K562 (cell line): Measurements from ENCODE around the gene MTA1. TPM values are rescaled to one million over a fixed set of nuclear protein-coding genes. Genes with fewer than 3 reads are reported as not detected.

Experiments
- ATAC-seq: fragments of 200-7000 bp; cut with Tn5 transposase; 3 replicates; pipeline ENCODE4 v1.9.1; 2020; ENCODE audit warnings: moderate library complexity
- BruUV-seq: library from RNA; stranded (reverse); fragments of 400-500 nt; replicated peaks from 2 replicates; lab custom pipeline; 2021; lab: Mats Ljungman, UMichigan
- CTCF ChIA-PET: fragments of 300-600 bp; formaldehyde crosslinking; extraction: SDS; loops from one replicate; lab custom pipeline; 2021; ENCODE audit warnings: low intra/inter-chr PET ratio; lab: Yijun Ruan, JAX
- POLR2A ChIA-PET: fragments of 300-600, 350-650 bp; sonication (Branson Sonifier 250); formaldehyde crosslinking; extraction: SDS; loops from one replicate; lab custom pipeline; 2021; ENCODE audit warnings: antibody characterized with exemption, inconsistent platforms; lab: Yijun Ruan, JAX
- DNase-seq, 4 experiments: peaks; one replicate each; pipeline versions ENCODE4 v3.0.0 to v3.0.0-alpha.2; 2011 to 2018; ENCODE audit warnings: low spot score in 3 of 4, mixed read lengths in 3 of 4; ENCODE audit errors: extremely low read depth in 1 of 4
- FAIRE-seq: peaks from 2 replicates; lab custom pipeline; 2011; peaks lifted over from hg19 to GRCh38; lab: Jason Lieb, UNC
- H2AFZ ChIP-seq: 2 replicates; pipeline ENCODE4 v1.6.0; 2011; ENCODE audit warnings: low read depth, low read length, control low read depth, inconsistent platforms
- H3K27ac ChIP-seq: fragments of 200-600 bp; 3 replicates; pipeline ENCODE4 v1.8.0; 2011; ENCODE audit warnings: low read depth, mild to moderate bottlenecking, control low read depth, inconsistent platforms, low read length, moderate library complexity, mixed read lengths; ENCODE audit errors: extremely low read depth
- H3K27me3 ChIP-seq, 2 experiments: fragments of 300-600 bp in 1 of 2; 2 replicates in 1 of 2; 3 replicates in 1 of 2; pipeline versions ENCODE4 v1.6.0 to v1.8.0; 2011; ENCODE audit warnings: inconsistent platforms in 2 of 2, low read length in 2 of 2, mild to moderate bottlenecking in 1 of 2, mixed read lengths in 1 of 2, moderate library complexity in 1 of 2; ENCODE audit not compliant: control insufficient read depth in 2 of 2, insufficient read depth in 2 of 2
- H3K36me3 ChIP-seq: fragments of 300-600 bp; 3 replicates; pipeline ENCODE4 v1.8.0; 2011; ENCODE audit warnings: mild to moderate bottlenecking, low read length, inconsistent platforms; ENCODE audit not compliant: control insufficient read depth, insufficient read depth
- H3K4me1 ChIP-seq, 2 experiments: fragments of 200-600 bp in 1 of 2; replicated peaks in 1 of 2; 2 replicates in 1 of 2; 3 replicates in 1 of 2; pipeline versions ENCODE4 v1.5.1 to v1.8.0; 2011; ENCODE audit warnings: inconsistent platforms in 2 of 2, low read length in 2 of 2, mild to moderate bottlenecking in 1 of 2, mixed read lengths in 1 of 2, moderate library complexity in 1 of 2; ENCODE audit not compliant: control insufficient read depth in 2 of 2, insufficient read depth in 2 of 2
- H3K4me2 ChIP-seq: 2 replicates; pipeline ENCODE4 v1.6.1; 2011; ENCODE audit warnings: low read length, control low read depth, inconsistent platforms, mixed read lengths; ENCODE audit not compliant: insufficient read depth
- H3K4me3 ChIP-seq: fragments of 200-600 bp; sonication (generic), shearing (Covaris generic); 2 replicates; pipeline ENCODE4 v1.5.1; 2016; ENCODE audit warnings: control low read depth, inconsistent platforms
- H3K79me2 ChIP-seq: fragments of 200-600 bp; 3 replicates; pipeline ENCODE4 v1.8.0; 2011; ENCODE audit warnings: low read length, inconsistent platforms; ENCODE audit not compliant: control insufficient read depth, insufficient read depth
- H3K9ac ChIP-seq, 2 experiments: 2 replicates each; pipeline versions ENCODE4 v1.6.0 to v1.6.1; 2011; ENCODE audit warnings: low read depth in 2 of 2, low read length in 2 of 2, control low read depth in 1 of 2, inconsistent platforms in 1 of 2, mild to moderate bottlenecking in 1 of 2, mixed read lengths in 1 of 2; ENCODE audit not compliant: insufficient read depth in 1 of 2
- H3K9me1 ChIP-seq: one replicate; pipeline ENCODE4 v1.6.0; 2011; ENCODE audit warnings: inconsistent platforms, mild to moderate bottlenecking, low read length, moderate library complexity; ENCODE audit not compliant: control insufficient read depth, insufficient read depth
- H3K9me3 ChIP-seq: replicated peaks from 2 replicates; pipeline ENCODE4 v1.5.1; 2011; ENCODE audit warnings: low read depth, low read length, inconsistent platforms; ENCODE audit not compliant: control insufficient read depth, insufficient read depth
- H4K20me1 ChIP-seq: replicated peaks from 2 replicates; pipeline ENCODE4 v1.6.1; 2011; ENCODE audit warnings: low read length, inconsistent platforms, mixed read lengths; ENCODE audit not compliant: control insufficient read depth, insufficient read depth
- PHF20 ChIP-seq: fragments of 450-650 bp; IDR thresholded peaks from 2 replicates; pipeline ENCODE4 v1.6.1; 2018; ENCODE audit not compliant: partially characterized antibody
- POLR2G ChIP-seq: fragments of 200-400 bp; formaldehyde crosslinking; IDR thresholded peaks from 2 replicates; pipeline ENCODE4 v1.6.1; 2017; ENCODE audit warnings: low read depth, mild to moderate bottlenecking, antibody characterized with exemption, low read length, moderate library complexity
- WGBS: fragments of 100-300 bp; shearing (Covaris generic); methylation state at CpG from one replicate; pipeline ENCODE4 v1.1.6; 2016; ENCODE audit warnings: low coverage, mixed read lengths; ENCODE audit not compliant: insufficient coverage; ENCODE audit errors: missing lambda C conversion rate; 5-methylcytosine and 5-hydroxymethylcytosine counted together
- in situ Hi-C: fragments of 300-500 bp; cut with MboI; formaldehyde crosslinking; loops from 4 replicates; pipeline ENCODE4 v1.15.0; 2018; ENCODE audit warnings: inconsistent platforms, mixed read lengths
- intact Hi-C: fragments of 100-400 bp; cut with micrococcal nuclease; formaldehyde crosslinking; loops from 2 replicates; pipeline ENCODE4 v1.14.2; 2022
- polyA plus RNA-seq, 8 experiments: library from polyadenylated mRNA; depleted of rRNA in 4 of 8; stranded (reverse) in 5 of 8; unstranded in 3 of 8; fragments of >200 nt; fragmentation: Nextera tagmentation in 2 of 8; fragmentation: Illumina TruSeq in 1 of 8; extraction: Ambion mirVana in 2 of 8; extraction: Trizol in 1 of 8; gene quantifications; 2 replicates each; pipeline versions ENCODE4 v1.2.1 to v1.2.3, GENCODE V29; 2011 to 2014; ENCODE audit warnings: inconsistent platforms in 1 of 8, missing spikeins in 1 of 8
- total RNA-seq, 7 experiments: library from RNA; depleted of rRNA in 6 of 7; stranded (reverse); fragments of >200 nt in 6 of 7; fragmentation: Illumina TruSeq in 2 of 7; extraction: Trizol in 2 of 7; gene quantifications; 2 replicates each; pipeline versions ENCODE4 v1.2.1 to v1.2.3, GENCODE V29; 2011 to 2021; ENCODE audit warnings: low replicate concordance in 1 of 7

The MTA1 gene
- total and polyA plus RNA-seq, 9 of the 15 experiments (the other 6 are each of a cell fraction or from before 2014, with no cell fraction given): 0.13 to 118 (median 32.3) TPM

- H3K9me3 ChIP-seq: no peaks in the 10 kb centered on the region
- in situ Hi-C loops (no loop called here), intact Hi-C loops (no loop called here)
- H3K4me2 ChIP-seq: no peak overlapping the region
- no peaks in the 10 kb centered on the region for H3K27me3 ChIP-seq
- no TSS peak for BruUV-seq
- H3K36me3 ChIP-seq: peaks cover 64% of the 10 kb centered on the region; the same call in 1 of the 3 replicates
- H3K4me3 ChIP-seq: no peak overlapping the region
- POLR2A ChIA-PET: interaction anchor here (0.6 to 1.7 kb wide), 3 partner anchors 16 to 30 kb away, joined by 3 to 5 read pairs (median 3); no protein-coding TSS in a partner anchor
- no peak overlapping the region; a peak in 1 of 4 replicates for H3K9ac ChIP-seq
- H3K27ac ChIP-seq: no peak overlapping the region
- H3K79me2 ChIP-seq: no peaks in the 10 kb centered on the region
- H3K4me1 ChIP-seq: peaks cover 0 to 9% of the 10 kb centered on the region in 2 experiments; a peak in 2 of 5 replicates
- no peak for TF ChIP-seq PHF20
- peak; percentile 41; the same call in 1 of the 2 replicates for TF ChIP-seq POLR2G
- H2AFZ ChIP-seq: no peak overlapping the region
- H3K9me1 ChIP-seq: no peaks in the 10 kb centered on the region
- ATAC-seq: no peak
- H4K20me1 ChIP-seq: no peaks in the 10 kb centered on the region
- DNase-seq: no peak
- FAIRE-seq: no peak
- CTCF ChIA-PET: no interaction called here
- WGBS: 87% methylated on average over 14 of the region's 22 CpGs
These were observed 36.4 kb downstream of the MTA1 start for GRCh38 chr14:105455766-105456660.
